Liver (tissue), 9 donors: ENCODE results near the gene CCDC192. TPM values are rescaled to one million over a fixed set of nuclear protein-coding genes. Genes with fewer than 3 reads are reported as not detected.

ENCODE experiments used
- DNase-seq: peaks from one replicate; pipeline ENCODE4 v3.0.0-alpha.2; 2017; ENCODE audit warnings: low spot score
- H3K27ac ChIP-seq, 2 donors: one replicate each; pipeline ENCODE4 v1.7.0; 2013; ENCODE audit warnings: inconsistent platforms in 2 of 2, low read length in 2 of 2, control low read depth in 1 of 2, low read depth in 1 of 2, mild to moderate bottlenecking in 1 of 2
- H3K27me3 ChIP-seq, 4 donors: one replicate each; pipeline versions ENCODE4 v1.6.1 to v1.7.0; 2013; ENCODE audit warnings: low read length in 3 of 4, inconsistent platforms in 1 of 4, mild to moderate bottlenecking in 1 of 4, moderate library complexity in 1 of 4; ENCODE audit not compliant: control insufficient read depth in 4 of 4, insufficient read depth in 4 of 4
- H3K36me3 ChIP-seq, 4 donors: one replicate each; pipeline versions ENCODE4 v1.6.1 to v1.7.0; 2013; ENCODE audit warnings: low read length in 3 of 4, mild to moderate bottlenecking in 3 of 4, low read depth in 1 of 4, moderate library complexity in 1 of 4; ENCODE audit not compliant: control insufficient read depth in 4 of 4, insufficient read depth in 3 of 4
- H3K4me1 ChIP-seq, 4 donors: one replicate each; pipeline versions ENCODE4 v1.6.1 to v1.7.0; 2013; ENCODE audit warnings: low read length in 3 of 4, mild to moderate bottlenecking in 3 of 4, moderate library complexity in 1 of 4; ENCODE audit not compliant: control insufficient read depth in 4 of 4, insufficient read depth in 4 of 4
- H3K4me3 ChIP-seq, 3 donors: one replicate each; pipeline versions ENCODE4 v1.6.1 to v1.7.0; 2013; ENCODE audit warnings: low read length in 3 of 3, control low read depth in 1 of 3, low read depth in 1 of 3, mild to moderate bottlenecking in 1 of 3
- H3K9ac ChIP-seq, 2 donors: one replicate each; pipeline ENCODE4 v1.7.0; 2013; ENCODE audit warnings: low read length in 2 of 2, mild to moderate bottlenecking in 2 of 2, moderate library complexity in 2 of 2, control low read depth in 1 of 2, low read depth in 1 of 2
- H3K9me3 ChIP-seq, 4 donors: one replicate each; pipeline versions ENCODE4 v1.6.1 to v1.7.0; 2013; ENCODE audit warnings: low read length in 3 of 4; ENCODE audit not compliant: control insufficient read depth in 4 of 4
- ATF3 ChIP-seq: IDR thresholded peaks from 2 replicates; pipeline ENCODE4 v1.6.1; 2016; ENCODE audit warnings: antibody characterized with exemption
- CTCF ChIP-seq: fragments of 150-350 bp; IDR thresholded peaks from 2 replicates; pipeline ENCODE4 v1.5.1; 2017; ENCODE audit warnings: improper control_type of control experiment, low read depth, low read length; ENCODE audit not compliant: missing input control
- EGR1 ChIP-seq, 2 donors: IDR thresholded peaks; 2 replicates each; pipeline ENCODE4 v1.6.1; 2016 to 2018; ENCODE audit warnings: antibody characterized with exemption in 2 of 2, low read depth in 2 of 2
- FOXA1 ChIP-seq: IDR thresholded peaks from 2 replicates; pipeline ENCODE4 v1.6.1; 2016; ENCODE audit warnings: antibody characterized with exemption
- FOXA2 ChIP-seq: IDR thresholded peaks from 2 replicates; pipeline ENCODE4 v1.6.1; 2016; ENCODE audit warnings: antibody characterized with exemption
- GABPA ChIP-seq, 2 donors: IDR thresholded peaks in 1 of 2; conservative IDR thresholded peaks in 1 of 2; 2 replicates each; pipeline ENCODE4 v1.6.1; 2016; ENCODE audit warnings: antibody characterized with exemption in 2 of 2, mild to moderate bottlenecking in 1 of 2, moderate library complexity in 1 of 2
- HNF4G ChIP-seq: IDR thresholded peaks from 2 replicates; pipeline ENCODE4 v1.6.1; 2016; ENCODE audit warnings: antibody characterized with exemption
- JUND ChIP-seq, 2 donors: IDR thresholded peaks; 2 replicates each; pipeline ENCODE4 v1.6.1; 2016; ENCODE audit warnings: antibody characterized with exemption in 2 of 2
- MAX ChIP-seq: IDR thresholded peaks from 2 replicates; pipeline ENCODE4 v1.6.1; 2016; ENCODE audit warnings: antibody characterized with exemption
- NR2F2 ChIP-seq: IDR thresholded peaks from 2 replicates; pipeline ENCODE4 v1.6.1; 2016; ENCODE audit warnings: antibody characterized with exemption
- RXRA ChIP-seq, 2 donors: IDR thresholded peaks; 2 replicates each; pipeline ENCODE4 v1.6.1; 2017 to 2018; ENCODE audit warnings: antibody characterized with exemption in 2 of 2, mild to moderate bottlenecking in 1 of 2
- TAF1 ChIP-seq: conservative IDR thresholded peaks from 2 replicates; pipeline ENCODE4 v1.6.1; 2016; ENCODE audit warnings: antibody characterized with exemption, mild to moderate bottlenecking
- YY1 ChIP-seq: IDR thresholded peaks from 2 replicates; pipeline ENCODE4 v1.6.1; 2016; ENCODE audit warnings: antibody characterized with exemption, mild to moderate bottlenecking
- WGBS: extraction: QIAGEN DNeasy Blood & Tissue Kit; methylation state at CpG from one replicate; pipeline ENCODE4 v1.1.7; 2013; 5-methylcytosine and 5-hydroxymethylcytosine counted together
- polyA plus RNA-seq, 2 donors: library from polyadenylated mRNA; stranded (reverse) in 1 of 2; unstranded in 1 of 2; fragments of 200-250 nt in 1 of 2; fragments of >200 nt in 1 of 2; fragmentation: Nextera tagmentation in 1 of 2; extraction: Ambion mirVana in 1 of 2; gene quantifications; one replicate each; pipeline versions ENCODE4 v1.2.1 to v1.2.3, GENCODE V29; 2013 to 2015
- total RNA-seq, 2 donors: library from RNA; depleted of rRNA; stranded (reverse); fragments of >200 nt; gene quantifications; one replicate each; pipeline ENCODE4 v1.2.3, GENCODE V29; 2014
- donor health status: healthy.
- donor health status: healthy.
- donor health status: healthy.
- donor health status: healthy.
- donor health status: healthy.

CCDC192 gene
- total and polyA plus RNA-seq, 4 donors = not detected

- no peak overlapping the region for H3K27ac ChIP-seq
- no peaks in the 10 kb centered on the region for H3K4me1 ChIP-seq
- TF ChIP-seq FOXA2 (no peak), TAF1 (no peak), YY1 (no peak), EGR1 (IDR thresholded peaks at IDR 0.05; ENCODE audit: low read depth in 2 of 2) (no peak), RXRA (IDR thresholded peaks at IDR 0.05) (no peak), JUND (IDR thresholded peaks at IDR 0.05) (no peak), CTCF (no peak), ATF3 (no peak), MAX (no peak), NR2F2 (no peak), HNF4G (no peak), FOXA1 (no peak), GABPA (IDR thresholded peaks at IDR 0.05 in 1 of 2, conservative IDR thresholded peaks at IDR 0.05 in 1 of 2) (no peak)
- H3K9ac ChIP-seq = no peak overlapping the region
- no peak overlapping the region for H3K4me3 ChIP-seq
- H3K9me3 ChIP-seq = no peaks in the 10 kb centered on the region
- no peaks in the 10 kb centered on the region for H3K36me3 ChIP-seq
- no peak for DNase-seq
- no peaks in the 10 kb centered on the region for H3K27me3 ChIP-seq
- WGBS = 86% methylated on average over 2 of the region's 2 CpGs
Measured at GRCh38 chr5:127810707-127811490, 107.7 kb downstream of the CCDC192 start.

- H3K4me3 ChIP-seq = no peak overlapping the region
- TF ChIP-seq HNF4G = no peak
- no peak for TF ChIP-seq CTCF
- TF ChIP-seq FOXA2 = no peak
- H3K9ac ChIP-seq = no peak overlapping the region
- 47% methylated on average over 4 of the region's 4 CpGs for WGBS
- H3K27me3 ChIP-seq = no peaks in the 10 kb centered on the region
- no peaks in the 10 kb centered on the region for H3K36me3 ChIP-seq
- DNase-seq = no peak
- H3K4me1 ChIP-seq = no peaks in the 10 kb centered on the region
- no peaks in the 10 kb centered on the region for H3K9me3 ChIP-seq
- H3K27ac ChIP-seq = no peak overlapping the region
Measured at GRCh38 chr5:127812570-127812969, 109.4 kb downstream of the CCDC192 start.
